GM12865 (cell line): Measurements from ENCODE around the gene KCNJ2.

Source experiments
- DNase-seq: peaks from one replicate; pipeline ENCODE4 v3.0.0; 2010; ENCODE audit warnings: low read depth
- H3K4me3 ChIP-seq: 2 replicates; pipeline ENCODE4 v1.5.1; 2011; ENCODE audit warnings: mild to moderate bottlenecking, low read depth, low read length, control low read depth
- CTCF ChIP-seq: IDR thresholded peaks from 2 replicates; pipeline ENCODE4 v1.5.1; 2011; ENCODE audit warnings: low read length, control low read depth, low read depth, inconsistent platforms; ENCODE audit not compliant: insufficient read depth; ENCODE audit errors: missing control alignments

KCNJ2 gene

GRCh38 chr17:70206361-70207010 is 37.2 kb downstream of the KCNJ2 start:
- H3K4me3 ChIP-seq: no peak overlapping the region
- no peak for DNase-seq
- TF ChIP-seq CTCF: no peak

GRCh38 chr17:70207184-70207583 is 37.9 kb downstream of the KCNJ2 start:
- no peak for TF ChIP-seq CTCF
- no peak overlapping the region for H3K4me3 ChIP-seq
- no peak for DNase-seq

GRCh38 chr17:70208080-70208794 is 38.9 kb downstream of the KCNJ2 start:
- H3K4me3 ChIP-seq: no peak overlapping the region
- peak; percentile 13 for DNase-seq
- no peak for TF ChIP-seq CTCF

GRCh38 chr17:70208825-70209555 is 39.7 kb downstream of the KCNJ2 start:
- no peak for TF ChIP-seq CTCF
- peak; percentile 22 for DNase-seq
- no peak overlapping the region for H3K4me3 ChIP-seq

- DNase-seq: no peak
- no peak for TF ChIP-seq CTCF
Observed at GRCh38 chr17:70215656-70216055, 46.3 kb downstream of the KCNJ2 start.

GRCh38 chr17:70217571-70217970 is 48.2 kb downstream of the KCNJ2 start:
- DNase-seq: no peak
- no peak overlapping the region for H3K4me3 ChIP-seq
- no peak for TF ChIP-seq CTCF

More at GRCh38 chr17:70215656-70216055, 46.3 kb downstream of the KCNJ2 start:
- H3K4me3 ChIP-seq: no peak overlapping the region
